HG02973 (cell line): ENCODE results near the gene MYCN.
"Not testable (repeated sequence)": the region's sequence is repeated elsewhere in the genome, so short reads cannot be mapped to it uniquely, and the experiment has no call there.

ENCODE experiments used
- ATAC-seq: cut with Tn5 transposase; IDR thresholded peaks from one replicate; pipeline ENCODE4 v1.9.1; 2021; ENCODE audit warnings: moderate library complexity; ENCODE audit not compliant: unreplicated experiment

The MYCN gene

GRCh38 chr2:15939854-15940660 lies at the start of gene MYCN:
TSS of gene MYCN (plus strand) at chr2:15940550. CDS start at chr2:15942065, 1,515 bp downstream.
- ATAC-seq, result no peak

GRCh38 chr2:15890936-15891905 lies 49.1 kb upstream of the MYCN start:
- ATAC-seq, result no peak

GRCh38 chr2:15892151-15892880 lies 48.0 kb upstream of the MYCN start:
- no peak for ATAC-seq

GRCh38 chr2:15893085-15893484 lies 47.3 kb upstream of the MYCN start:
- ATAC-seq, result no peak

GRCh38 chr2:15893689-15894480 lies 46.5 kb upstream of the MYCN start:
- no peak for ATAC-seq

- no peak for ATAC-seq
Observed at GRCh38 chr2:15894481-15895144, 45.7 kb upstream of the MYCN start.

- no peak for ATAC-seq
Observed at GRCh38 chr2:15895615-15896469, 44.5 kb upstream of the MYCN start.

GRCh38 chr2:15896859-15897258 lies 43.5 kb upstream of the MYCN start:
- ATAC-seq, result no peak

- no peak for ATAC-seq
Observed at GRCh38 chr2:15897431-15898098, 42.8 kb upstream of the MYCN start.

GRCh38 chr2:15899327-15899612 lies 41.1 kb upstream of the MYCN start:
- no peak for ATAC-seq

- no peak for ATAC-seq
Observed at GRCh38 chr2:15899751-15900493, 40.4 kb upstream of the MYCN start.

GRCh38 chr2:15901095-15901807 lies 39.1 kb upstream of the MYCN start:
- ATAC-seq, result no peak

- ATAC-seq, result no peak
Observed at GRCh38 chr2:15901808-15902130, 38.6 kb upstream of the MYCN start.

GRCh38 chr2:15903910-15904309 lies 36.4 kb upstream of the MYCN start:
- not testable (repeated sequence) for ATAC-seq

- ATAC-seq, result no peak
Observed at GRCh38 chr2:15905267-15905645, 35.1 kb upstream of the MYCN start.

GRCh38 chr2:15905986-15906491 lies 34.3 kb upstream of the MYCN start:
- no peak for ATAC-seq

- ATAC-seq, result no peak
Observed at GRCh38 chr2:15906778-15907177, 33.6 kb upstream of the MYCN start.
